ENCODE measurements around the gene LEMD2. TPM values are rescaled to one million over a fixed set of nuclear protein-coding genes. Genes with fewer than 3 reads are reported as not detected.

The LEMD2 gene
- total RNA-seq, 1 experiment from 2014 or later: 65.9 TPM

- no peak overlapping the region for H3K4me3 ChIP-seq
- no peak overlapping the region for H2AFZ ChIP-seq
- no peak for DNase-seq
- BruUV-seq (replicated peaks): no TSS peak
- H3K27me3 ChIP-seq (ENCODE audit: insufficient read depth, low read depth): no peaks in the 10 kb centered on the region
- ChIA-PET CTCF (interaction anchor here (0.6 kb wide), 1 partner anchor 17 kb away, joined by 4 read pairs; no protein-coding TSS in a partner anchor), POLR2A (ENCODE audit: unreplicated experiment) (no interaction called here)
- intact Hi-C loops (cut with micrococcal nuclease; ENCODE audit: unreplicated experiment): no loop called here
- H3K9me2 ChIP-seq (ENCODE audit: insufficient read depth): no peaks in the 10 kb centered on the region
- H3F3A ChIP-seq (ENCODE audit: insufficient read depth, low read depth): peaks cover 5% of the 10 kb centered on the region; the same call in 1 of the 2 replicates
- no peak overlapping the region for H3K4me2 ChIP-seq
- H3K4me1 ChIP-seq (replicated peaks; ENCODE audit: insufficient read depth): peaks cover 15% of the 10 kb centered on the region
- H4K20me1 ChIP-seq (ENCODE audit: insufficient read depth): no peaks in the 10 kb centered on the region
- no peaks in the 10 kb centered on the region for H3K9me3 ChIP-seq (ENCODE audit: insufficient read depth, low read depth)
- TF ChIP-seq EZH2 (IDR thresholded peaks at IDR 0.05; ENCODE audit: low read depth): no peak
- no peak for TF ChIP-seq CTCF (conservative IDR thresholded peaks at IDR 0.05)
- no peaks in the 10 kb centered on the region for H3K36me3 ChIP-seq (ENCODE audit: low read depth)
- H3K27ac ChIP-seq: no peak overlapping the region
- H3K79me2 ChIP-seq (ENCODE audit: low read depth): no peaks in the 10 kb centered on the region
Measured at GRCh38 chr6:33830635-33831240, 41.8 kb upstream of the LEMD2 start.

GRCh38 chr6:33828764-33829731 lies 40.1 kb upstream of the LEMD2 start:
- no peak overlapping the region for H3K27ac ChIP-seq
- TF ChIP-seq CTCF (conservative IDR thresholded peaks at IDR 0.05) (no peak), EZH2 (IDR thresholded peaks at IDR 0.05; ENCODE audit: low read depth) (no peak)
- CTCF ChIA-PET: interaction anchor here (0.6 kb wide), 1 partner anchor 55 kb away, joined by 3 read pairs; no protein-coding TSS in a partner anchor

GRCh38 chr6:33828452-33828763 lies 39.5 kb upstream of the LEMD2 start:
- Histone ChIP-seq H3K27me3 (ENCODE audit: insufficient read depth, low read depth) (no peaks in the 10 kb centered on the region), H3K36me3 (ENCODE audit: low read depth) (no peaks in the 10 kb centered on the region), H2AFZ (no peak overlapping the region), H3K79me2 (ENCODE audit: low read depth) (no peaks in the 10 kb centered on the region), H3K4me2 (no peak overlapping the region), H3K4me1 (replicated peaks; ENCODE audit: insufficient read depth) (peaks cover 15% of the 10 kb centered on the region), H3F3A (ENCODE audit: insufficient read depth, low read depth) (peaks cover 5% of the 10 kb centered on the region; the same call in 1 of the 2 replicates), H3K9me3 (ENCODE audit: insufficient read depth, low read depth) (no peaks in the 10 kb centered on the region), H3K4me3 (no peak overlapping the region), H3K27ac (no peak overlapping the region), H4K20me1 (ENCODE audit: insufficient read depth) (no peaks in the 10 kb centered on the region), H3K9me2 (ENCODE audit: insufficient read depth) (no peaks in the 10 kb centered on the region)
- ChIA-PET CTCF (interaction anchor here (0.6 kb wide), 1 partner anchor 55 kb away, joined by 3 read pairs; no protein-coding TSS in a partner anchor), POLR2A (ENCODE audit: unreplicated experiment) (no interaction called here)
- no TSS peak for BruUV-seq (replicated peaks)
- DNase-seq: no peak
- TF ChIP-seq CTCF (conservative IDR thresholded peaks at IDR 0.05): no peak
- no peak for TF ChIP-seq EZH2 (IDR thresholded peaks at IDR 0.05; ENCODE audit: low read depth)
- intact Hi-C loops (cut with micrococcal nuclease; ENCODE audit: unreplicated experiment): no loop called here

More at GRCh38 chr6:33828764-33829731, 40.1 kb upstream of the LEMD2 start:
- intact Hi-C loops (cut with micrococcal nuclease; ENCODE audit: unreplicated experiment): no loop called here
- Histone ChIP-seq H3K4me2 (no peak overlapping the region), H3K9me2 (ENCODE audit: insufficient read depth) (no peaks in the 10 kb centered on the region), H3K4me3 (no peak overlapping the region), H3K4me1 (replicated peaks; ENCODE audit: insufficient read depth) (peaks cover 15% of the 10 kb centered on the region), H3K27me3 (ENCODE audit: insufficient read depth, low read depth) (no peaks in the 10 kb centered on the region), H3F3A (ENCODE audit: insufficient read depth, low read depth) (peaks cover 5% of the 10 kb centered on the region; the same call in 1 of the 2 replicates), H4K20me1 (ENCODE audit: insufficient read depth) (no peaks in the 10 kb centered on the region), H3K36me3 (ENCODE audit: low read depth) (no peaks in the 10 kb centered on the region), H3K9me3 (ENCODE audit: insufficient read depth, low read depth) (no peaks in the 10 kb centered on the region), H3K79me2 (ENCODE audit: low read depth) (no peaks in the 10 kb centered on the region), H2AFZ (no peak overlapping the region)
- POLR2A ChIA-PET (ENCODE audit: unreplicated experiment): no interaction called here
- BruUV-seq (replicated peaks): no TSS peak
- DNase-seq: no peak

All from PC-9 (cell line).